ENCODE results near the gene CDC25A.

The CDC25A gene

DNA sequence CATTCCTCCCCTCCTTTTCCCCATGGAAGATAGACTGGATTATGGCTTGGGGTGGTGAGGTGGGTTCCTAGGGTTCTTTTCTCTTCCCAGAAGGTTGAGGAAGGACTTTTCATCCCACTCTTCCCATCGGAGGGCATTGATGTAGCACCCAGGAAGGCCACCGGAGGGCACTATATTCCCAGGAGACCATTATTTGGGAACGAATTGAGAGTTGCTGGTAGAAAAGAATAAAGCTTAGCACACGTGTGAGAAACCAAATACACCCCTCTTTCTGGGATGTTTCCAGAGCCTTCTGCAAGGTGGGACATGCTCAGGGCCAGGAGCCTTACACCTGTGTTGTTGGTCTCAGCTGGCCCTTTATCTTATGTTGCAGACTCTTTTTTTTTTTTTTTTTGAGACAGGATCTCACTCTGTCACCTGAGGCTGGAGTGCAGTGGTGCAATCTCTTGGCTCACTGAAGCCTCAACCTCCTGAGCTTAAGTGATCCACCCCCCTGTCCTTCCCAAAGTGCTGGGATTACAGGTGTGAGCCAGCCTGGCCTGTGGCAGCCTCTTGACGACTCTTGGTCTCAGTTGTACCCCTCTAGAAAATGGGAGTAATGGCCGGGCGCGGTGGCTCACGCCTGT is 6.3 kb upstream of the CDC25A start:
- DNase-seq, result no peak

DNA sequence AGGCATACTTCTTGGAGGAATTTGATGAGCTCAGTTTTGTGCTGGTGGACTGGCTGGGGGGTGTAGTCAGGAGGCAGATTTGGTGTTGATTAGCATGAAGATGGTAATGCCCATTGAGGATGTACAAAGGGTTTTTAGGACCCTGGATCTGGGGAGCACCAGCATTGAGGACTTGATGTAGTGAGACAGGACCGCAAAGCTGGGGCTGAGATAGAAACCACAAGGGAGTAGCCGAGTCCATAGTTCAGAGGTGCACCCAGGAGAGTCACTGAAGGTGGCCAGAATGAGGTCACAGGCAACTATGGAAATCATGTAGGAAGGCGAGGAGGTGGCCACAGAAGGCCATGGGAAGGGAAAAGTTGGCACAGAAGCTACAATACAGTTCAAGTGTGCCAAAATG is 2.7 kb upstream of the CDC25A start:
- DNase-seq, result no peak

DNA sequence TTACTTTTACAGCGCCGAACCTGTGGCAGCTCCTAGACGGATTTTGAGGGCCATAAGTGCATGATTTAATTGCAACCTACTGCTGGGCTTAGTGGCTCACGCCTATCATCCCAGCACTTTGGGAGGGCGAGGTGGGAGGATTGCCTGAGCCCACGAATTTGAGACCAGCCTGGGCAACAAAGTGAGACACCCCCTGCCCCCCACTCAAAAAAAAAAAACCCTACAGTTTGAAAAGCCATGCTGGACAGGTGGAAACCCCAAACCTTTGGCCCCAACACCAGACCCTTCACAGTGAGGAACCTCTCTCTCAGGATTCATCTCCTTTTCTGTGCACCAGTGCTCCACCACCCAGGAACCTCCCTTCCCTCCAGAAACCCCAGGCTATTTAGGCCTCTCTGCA is 1.1 kb upstream of the CDC25A start:
- DNase-seq, result no peak

DNA sequence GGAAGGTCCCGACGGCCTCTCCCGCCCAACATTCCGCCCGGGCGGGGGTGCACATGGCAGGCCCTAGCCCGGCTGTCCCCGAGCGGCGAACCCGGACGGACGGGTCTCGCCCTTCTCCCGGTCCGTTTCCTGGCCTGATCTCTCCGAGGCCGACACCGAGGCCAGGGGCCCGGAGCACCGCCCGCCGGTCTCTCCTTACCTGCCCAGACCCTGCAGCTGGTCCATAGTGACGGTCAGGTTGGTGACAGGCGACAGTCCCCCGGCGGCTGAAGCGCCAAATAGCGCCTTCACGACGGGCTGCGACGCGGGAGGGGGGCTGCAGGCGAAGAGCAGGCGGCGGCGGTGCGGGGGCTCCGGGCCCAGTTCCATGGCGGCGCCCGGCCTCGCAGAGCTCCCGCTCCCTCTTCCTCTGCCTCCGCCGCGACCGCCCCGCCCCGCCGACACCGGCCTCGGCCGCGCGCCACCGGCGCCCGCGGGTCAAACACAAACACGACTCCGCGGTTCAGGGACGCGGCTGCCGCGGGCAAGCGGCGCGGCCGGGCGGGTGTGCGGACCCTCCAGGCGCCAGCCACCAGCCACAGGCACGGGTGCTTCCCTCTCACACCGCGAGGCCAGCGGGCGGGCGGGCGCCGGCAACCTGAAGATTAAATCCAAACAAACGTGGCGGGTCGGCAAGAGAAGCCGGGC is 495 bp downstream of the CDC25A start:
- no peak for DNase-seq

DNA sequence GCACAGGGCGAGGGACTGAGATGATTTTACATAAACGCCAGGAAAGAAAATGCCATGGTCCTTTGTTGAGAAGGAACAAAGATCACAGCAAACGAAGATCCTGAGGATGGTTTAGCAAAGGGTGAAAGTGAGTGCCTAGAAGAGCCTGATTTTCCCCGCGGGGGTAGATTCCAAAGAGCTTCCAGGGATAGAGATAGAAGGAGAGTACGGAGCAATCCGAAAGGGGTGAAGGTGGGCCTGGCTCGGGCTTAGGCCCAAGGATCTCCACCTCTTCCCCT is 977 bp downstream of the CDC25A start:
- DNase-seq, result no peak

DNA sequence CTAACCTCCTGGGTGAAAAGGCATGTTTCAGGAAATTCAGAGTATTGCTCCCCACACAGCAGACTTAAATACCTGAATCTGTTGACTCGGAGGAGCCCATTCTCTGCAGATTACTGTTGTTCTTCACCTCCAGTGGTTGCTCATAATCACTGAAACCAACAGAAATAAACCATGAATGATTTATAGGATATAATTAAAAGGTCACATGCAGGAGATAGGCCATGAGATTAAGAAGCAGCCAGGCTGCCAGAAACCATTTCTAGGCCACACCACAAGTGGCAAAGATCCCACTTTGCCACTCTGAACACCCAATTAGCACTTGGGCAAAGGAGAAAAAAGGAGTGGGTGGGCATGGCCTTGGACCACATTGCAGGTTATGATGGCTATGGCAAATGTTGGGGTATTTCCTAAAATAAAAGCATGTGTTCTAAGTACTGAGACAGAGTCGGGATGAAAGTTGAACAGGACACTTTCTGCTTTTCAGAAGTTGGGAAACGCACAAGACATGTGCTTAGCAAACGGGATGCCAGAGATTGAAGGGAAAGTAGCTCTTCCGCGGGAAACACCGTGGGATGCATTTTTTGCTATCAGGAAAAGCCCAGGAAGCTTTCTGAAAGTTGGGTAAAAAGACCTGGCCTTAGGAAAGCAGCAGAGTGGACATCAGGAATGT is 1.5 kb downstream of the CDC25A start:
- DNase-seq, result no peak

DNA sequence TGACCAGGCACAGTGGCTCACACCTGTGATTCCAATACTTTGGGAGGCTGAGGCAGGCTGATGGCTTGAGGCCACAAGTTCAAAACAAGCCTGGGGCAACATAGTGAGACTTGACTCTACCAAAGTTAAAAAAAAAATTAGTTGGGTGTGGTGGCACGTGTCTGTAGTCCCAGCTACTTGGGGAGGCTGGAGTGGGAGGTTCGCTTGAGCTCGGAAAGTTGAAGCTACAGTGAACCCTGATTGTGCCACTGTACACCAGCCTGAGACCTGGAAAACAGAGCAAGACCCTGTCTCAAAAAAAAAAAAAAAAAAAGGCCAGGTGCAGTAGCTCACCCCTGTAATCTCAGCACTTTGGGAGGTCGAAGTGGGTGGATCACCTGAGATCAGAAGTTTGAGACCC is 3.1 kb downstream of the CDC25A start:
- DNase-seq, result no peak

DNA sequence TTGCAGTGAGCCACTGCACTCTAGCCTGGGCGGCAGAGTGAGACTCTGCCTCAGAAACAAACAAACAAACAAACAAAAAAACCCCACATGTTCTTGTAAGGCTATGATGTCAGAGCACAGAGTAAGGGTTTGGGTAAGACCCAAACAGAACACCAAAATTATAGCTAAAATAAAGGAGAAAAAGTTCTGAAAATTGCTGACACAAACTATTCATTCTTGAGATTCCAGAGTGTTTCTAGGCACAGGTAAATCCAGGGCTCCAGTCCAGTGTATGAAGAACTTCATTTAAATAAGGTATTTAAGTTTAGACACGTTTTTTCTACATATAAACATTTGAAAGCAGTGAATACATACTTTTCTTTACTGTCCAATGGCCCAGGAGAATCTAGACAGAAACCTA is 3.9 kb downstream of the CDC25A start:
- DNase-seq, result no peak

DNA sequence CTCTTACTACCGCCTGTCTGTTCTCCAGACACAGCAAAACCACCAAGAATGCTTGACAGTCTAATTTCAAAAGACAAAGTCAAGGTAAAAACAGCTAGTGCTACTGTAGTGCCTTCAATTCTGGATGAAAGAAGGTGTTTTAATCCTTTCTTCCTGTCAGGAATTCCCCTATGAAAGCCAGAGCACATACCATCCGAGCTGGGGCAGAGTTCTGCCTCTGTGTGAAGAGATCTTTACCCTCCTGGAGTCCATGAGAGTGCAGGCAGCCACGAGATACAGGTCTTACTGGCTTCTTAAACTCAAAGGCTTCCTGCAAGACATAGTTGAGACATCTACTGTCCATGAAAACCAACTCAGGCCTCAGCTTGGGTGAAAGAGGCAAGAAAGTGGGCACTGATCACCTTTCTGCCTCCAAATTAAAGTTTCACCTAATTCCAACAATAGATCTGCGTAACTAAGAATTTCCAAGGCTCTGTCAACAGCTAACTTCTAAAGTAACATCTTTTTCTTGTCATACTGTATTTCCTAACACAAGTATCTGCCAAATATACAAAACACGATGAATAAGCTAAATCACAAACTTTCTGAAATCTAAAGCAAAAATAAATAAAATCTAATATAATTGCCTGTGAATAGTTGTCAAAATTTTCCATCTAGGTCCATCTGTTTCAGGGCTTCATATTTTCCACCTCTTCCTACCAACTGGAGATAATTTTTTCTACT is 7.5 kb downstream of the CDC25A start:
- DNase-seq, result no peak

DNA sequence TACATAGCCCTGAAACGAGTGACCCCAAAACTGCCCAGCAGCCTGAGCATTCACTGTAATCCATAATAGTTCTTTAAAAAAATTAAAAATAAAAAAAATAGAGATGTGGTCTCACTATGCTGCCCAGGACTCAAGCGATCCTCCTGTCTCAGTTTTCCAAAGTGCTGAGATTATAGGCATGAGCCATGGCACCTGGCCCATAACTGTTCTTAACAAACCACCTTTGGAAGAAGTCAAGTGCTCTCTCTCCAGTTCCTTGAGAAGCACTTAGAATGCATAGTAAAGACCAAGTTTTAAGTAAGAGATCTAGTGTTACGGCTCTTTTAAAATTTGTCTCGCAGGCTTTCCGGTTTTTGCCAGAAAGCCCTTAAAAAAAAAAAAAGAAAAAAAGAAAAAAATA is 8.2 kb downstream of the CDC25A start:
- DNase-seq, result no peak

DNA sequence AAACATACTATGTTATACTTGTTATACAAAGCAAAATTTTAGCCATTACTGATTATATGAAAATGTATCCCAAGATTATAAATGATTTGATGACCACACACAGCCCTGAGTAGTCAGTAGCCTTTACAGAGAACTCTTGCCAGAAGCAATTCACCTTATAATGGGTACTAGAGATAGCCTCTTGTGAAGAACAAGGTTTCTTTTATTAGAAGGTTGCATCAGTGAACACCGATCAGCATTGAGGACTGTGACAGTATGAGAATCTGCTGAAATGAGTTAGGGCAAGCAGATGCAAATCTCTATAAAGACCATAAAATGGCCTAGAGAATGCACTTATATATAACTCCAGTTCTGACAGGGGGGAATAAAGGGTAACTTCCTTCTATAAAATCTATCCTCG is 10.1 kb downstream of the CDC25A start:
- no peak for DNase-seq

DNA sequence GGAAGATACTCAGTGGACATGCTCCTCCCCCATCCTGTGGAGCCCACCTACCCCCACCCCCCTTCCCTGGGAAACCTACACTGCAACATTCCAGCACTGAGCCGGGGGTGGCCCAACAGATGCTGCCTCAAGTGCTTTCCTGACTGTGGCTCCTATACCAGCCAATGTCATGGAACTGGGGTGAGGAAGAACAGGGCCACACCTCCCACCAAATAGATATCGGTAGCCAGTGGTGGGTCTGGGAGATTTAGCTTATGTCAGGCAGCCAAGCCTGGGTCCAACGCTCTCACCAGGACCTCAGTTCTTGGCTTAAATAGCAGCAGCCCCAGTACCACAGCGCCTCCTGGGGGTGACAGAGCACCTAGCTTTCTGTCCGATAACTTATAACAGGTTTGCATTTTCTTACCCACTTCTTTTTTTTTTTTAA is 30.3 kb downstream of the CDC25A start:
- DNase-seq, result peak in 1 of 2 donors; percentile 5

DNA sequence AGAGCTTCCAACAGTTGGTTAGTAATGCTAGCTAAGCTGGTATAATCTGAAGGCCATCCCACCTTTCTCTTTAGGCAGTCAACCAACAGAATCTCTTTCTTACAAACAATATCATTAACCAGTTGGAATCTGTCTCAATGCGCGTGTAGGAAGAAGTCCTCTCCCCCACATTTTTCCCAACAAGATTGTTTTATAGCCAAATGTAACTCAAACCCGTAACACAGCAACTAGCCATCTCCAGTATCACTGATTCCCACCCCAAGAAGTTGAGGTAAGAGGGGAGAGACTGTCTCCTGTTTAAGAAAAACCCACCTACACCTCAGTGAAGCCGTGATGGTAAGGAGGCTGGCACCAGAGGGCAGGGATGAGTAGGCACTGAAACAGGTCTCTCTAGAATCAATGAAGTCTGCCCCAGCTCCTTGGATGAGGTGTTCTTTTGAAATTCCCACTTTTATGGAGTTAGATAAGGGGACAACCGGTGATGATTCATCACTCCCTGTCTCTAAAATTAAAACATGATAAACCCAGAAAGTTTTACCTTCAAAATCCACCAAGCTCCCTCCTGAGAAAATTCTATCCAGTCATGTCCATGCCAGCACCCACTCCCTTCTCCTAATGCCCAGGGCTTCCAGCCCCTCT is 30.9 kb downstream of the CDC25A start:
- DNase-seq, result no peak

DNA sequence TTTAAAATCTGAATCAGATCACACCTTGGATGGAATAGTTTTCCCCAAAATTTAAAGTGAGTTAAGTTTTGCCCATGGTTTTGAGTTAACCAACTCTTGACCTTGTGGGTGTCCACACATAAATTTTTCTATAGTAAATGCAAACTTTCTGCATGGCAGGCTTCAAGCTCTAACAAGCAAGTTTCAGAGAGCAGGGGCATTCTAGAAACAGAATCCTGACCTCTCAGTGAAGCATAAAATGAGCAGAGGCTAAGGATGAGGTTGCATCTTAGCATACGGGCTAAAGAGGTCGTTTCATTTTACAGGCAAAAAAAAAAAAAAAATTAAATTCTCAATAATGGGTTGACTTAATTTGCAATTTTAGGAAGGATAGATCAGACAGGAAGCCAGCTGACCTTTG is 32.1 kb downstream of the CDC25A start:
- DNase-seq, result no peak

DNA sequence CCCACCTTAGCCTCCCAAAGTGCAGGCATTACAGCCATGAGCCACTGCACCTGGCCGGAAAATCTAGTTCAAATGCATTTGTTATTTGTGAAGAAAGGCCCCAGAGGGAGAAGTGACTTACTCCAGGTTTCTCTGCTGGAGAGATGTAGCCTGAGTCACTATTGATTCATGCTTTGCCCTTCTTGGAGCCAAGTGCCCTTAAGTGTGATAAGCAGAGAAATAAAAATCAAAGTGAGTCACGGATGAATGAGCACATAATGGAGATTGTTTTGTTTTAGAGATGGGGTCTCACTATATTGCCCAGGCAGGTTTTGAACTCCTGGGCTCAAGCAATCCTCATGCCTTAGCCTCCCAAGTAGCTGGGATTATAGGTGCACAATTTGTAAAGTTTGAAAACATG is 33.1 kb downstream of the CDC25A start:
- DNase-seq, result no peak

DNA sequence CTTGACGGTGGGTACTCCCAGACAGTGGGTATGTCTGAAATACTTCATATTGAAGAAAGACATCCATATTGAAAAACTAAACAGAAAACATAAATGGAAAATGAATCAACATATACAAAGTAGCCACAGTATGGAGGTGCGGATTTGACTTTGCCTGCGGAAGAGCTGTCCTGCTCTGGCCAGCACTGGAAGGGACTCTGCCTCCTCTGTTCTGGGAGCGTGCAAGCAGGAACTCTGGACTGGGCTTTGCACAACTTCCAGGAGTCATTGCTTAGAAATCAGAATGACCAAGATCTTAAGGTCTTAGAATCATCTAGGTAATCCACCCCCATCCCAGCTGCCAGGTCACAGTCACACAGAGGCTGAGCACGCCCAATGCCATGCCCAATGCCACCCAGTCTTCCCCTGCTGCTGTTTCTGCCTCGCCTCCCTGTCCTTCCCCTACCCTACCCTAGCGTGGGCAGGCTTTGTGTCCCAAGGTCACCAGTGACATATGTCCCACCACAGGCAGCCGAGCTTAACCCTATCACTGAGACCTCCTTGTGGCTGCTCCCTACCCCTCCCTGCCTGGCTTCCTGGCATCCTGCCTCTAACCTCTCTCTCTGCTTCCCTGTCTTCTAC is 36.3 kb downstream of the CDC25A start:
- no peak for DNase-seq

DNA sequence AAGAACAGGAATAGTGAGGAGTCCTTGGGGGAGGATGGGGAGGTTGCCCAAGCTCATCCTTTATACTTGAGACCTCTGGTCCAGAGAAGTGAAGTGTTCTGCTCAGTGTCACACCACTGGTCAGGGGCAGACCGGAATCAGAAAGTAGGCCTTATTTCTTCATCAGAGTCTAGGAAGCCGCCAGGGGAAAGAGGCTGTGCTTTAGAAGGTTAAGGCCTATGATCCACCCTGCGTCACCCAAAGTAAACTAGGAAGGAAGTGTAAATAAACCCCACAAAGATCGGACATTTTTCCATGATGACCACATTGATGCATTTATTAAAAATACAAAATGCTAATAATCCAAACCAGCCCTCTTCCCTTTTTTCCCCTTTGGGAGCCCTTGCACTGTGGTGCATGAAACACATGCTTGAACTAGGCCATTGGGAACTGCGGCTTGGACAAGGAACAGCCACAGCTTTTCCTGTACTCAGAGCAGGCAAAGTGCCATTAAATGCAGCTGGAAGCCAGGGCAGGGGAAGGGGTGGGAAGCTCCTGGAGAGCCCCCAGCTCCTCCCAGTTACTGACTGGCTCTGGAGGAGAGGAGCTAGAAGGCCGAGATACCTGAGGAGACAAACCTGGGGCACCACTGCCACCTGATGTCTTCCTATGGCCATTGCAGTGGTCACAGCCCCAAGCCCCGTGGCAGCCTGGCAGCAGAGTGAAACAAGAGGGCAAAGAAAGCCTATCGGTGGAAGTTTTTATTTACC is 37.0 kb downstream of the CDC25A start:
- DNase-seq, result peak in 1 of 2 donors; percentile 34

DNA sequence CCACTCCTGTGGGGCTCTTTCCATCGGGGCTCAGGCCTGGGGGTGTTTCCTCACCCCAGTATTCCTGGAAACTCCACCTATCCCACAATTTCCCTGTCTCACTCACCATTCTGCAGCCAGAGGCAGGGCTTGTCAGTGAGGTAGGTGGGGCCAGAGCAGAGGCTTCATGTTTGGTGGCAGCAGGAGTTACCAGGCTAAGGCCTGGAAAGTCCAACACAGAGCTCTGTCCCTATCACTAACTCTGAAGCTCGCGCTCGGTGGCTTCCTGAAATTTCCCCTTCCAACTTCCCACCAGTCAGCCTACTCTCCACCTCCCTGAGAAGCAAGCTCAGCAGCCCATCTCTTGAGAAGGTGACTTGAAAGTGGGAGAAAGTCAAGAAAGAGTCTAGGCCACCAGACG is 44.2 kb downstream of the CDC25A start:
- DNase-seq, result no peak

DNA sequence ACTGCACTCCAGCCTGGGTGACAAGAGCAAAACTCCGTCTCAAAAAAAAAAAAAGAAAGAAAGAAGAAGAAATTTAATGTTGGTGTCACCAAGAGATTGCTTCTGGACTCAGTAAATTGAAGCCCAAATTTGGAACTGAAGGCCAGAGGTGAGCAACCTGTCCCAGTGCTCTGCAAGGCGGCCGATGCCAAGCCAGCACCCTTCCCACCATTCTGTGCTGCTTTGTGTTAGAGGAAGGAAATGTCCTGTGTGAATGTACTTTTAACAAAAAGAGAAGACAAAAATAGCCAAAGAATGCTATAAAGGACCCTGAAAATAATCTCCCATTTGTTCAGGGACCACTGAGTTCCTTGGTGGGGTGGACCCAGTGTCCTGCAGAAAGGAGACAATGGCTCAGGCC is 44.6 kb downstream of the CDC25A start:
- DNase-seq, result no peak

DNA sequence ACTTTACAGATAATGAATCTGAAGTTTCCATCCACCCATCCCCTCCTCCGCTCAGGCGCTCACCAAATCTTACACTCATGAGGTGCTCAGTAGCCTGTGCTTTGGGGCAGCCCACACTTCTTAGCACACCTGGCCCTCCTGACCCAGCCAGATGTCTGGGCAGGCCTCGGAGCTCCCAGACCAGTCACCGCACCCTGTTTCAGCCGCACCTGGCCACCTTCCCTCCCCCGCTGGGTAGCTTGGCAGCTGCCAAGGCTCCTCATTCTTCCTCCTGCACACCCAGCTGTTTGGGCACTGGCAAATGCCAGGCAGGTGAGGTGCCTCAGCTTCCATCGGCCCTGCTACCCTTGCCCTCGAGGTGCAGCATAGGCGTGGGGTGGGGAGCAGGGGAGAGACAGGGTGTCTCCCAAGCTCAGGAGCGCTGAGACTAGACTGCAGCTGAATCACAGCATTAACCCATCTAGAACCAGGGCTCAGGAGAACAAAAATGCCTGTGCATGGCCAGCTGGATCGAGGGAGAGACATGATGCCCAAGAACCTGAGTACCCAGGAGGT is 45.8 kb downstream of the CDC25A start:
- no peak for DNase-seq

DNA sequence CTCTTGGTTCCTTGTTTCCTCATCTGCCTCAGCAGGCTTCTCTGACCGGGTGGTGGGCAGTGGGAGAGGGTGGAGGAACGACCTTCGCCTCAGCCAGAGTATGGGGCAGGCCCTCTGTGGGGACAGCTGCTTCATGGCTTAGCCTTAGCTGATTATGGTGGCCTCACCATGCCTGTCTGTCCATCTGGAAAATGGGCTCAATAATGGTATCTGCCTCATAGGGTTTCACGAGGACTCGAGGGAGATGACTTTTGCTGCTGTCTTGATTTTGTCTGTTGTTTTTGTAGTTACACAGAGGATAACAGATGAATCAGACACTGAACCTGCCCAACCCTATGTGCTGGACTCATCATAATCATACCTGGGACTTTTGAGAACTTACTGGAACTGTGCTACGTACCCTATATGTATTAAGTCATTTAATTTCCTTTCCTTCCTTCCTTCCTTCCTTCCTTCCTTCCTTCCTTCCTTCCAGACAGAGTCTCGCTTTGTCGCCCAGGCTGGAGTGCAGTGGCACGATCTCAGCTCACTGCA is 46.5 kb downstream of the CDC25A start:
- no peak for DNase-seq

Data from bone marrow (tissue), 2 donors.